IgD-negative memory B cell (primary cell): ENCODE measurements around the gene ATAD3A. TPM values are rescaled to one million over a fixed set of nuclear protein-coding genes. Genes with fewer than 3 reads are reported as not detected.
"Not testable (repeated sequence)": the region's sequence is repeated elsewhere in the genome, so short reads cannot be mapped to it uniquely, and the experiment has no call there.

Experiments
- H3K27ac Mint-ChIP-seq, 3 donors: one replicate each; pipeline ENCODE4 v1.8.0; 2020 to 2022; ENCODE audit warnings: mild to moderate bottlenecking in 3 of 3, mixed read lengths in 3 of 3, moderate library complexity in 1 of 3
- H3K27me3 Mint-ChIP-seq: one replicate; pipeline ENCODE4 v1.8.0; 2021; ENCODE audit warnings: mixed read lengths
- H3K36me3 Mint-ChIP-seq: one replicate; pipeline ENCODE4 v1.8.0; 2020; ENCODE audit warnings: mild to moderate bottlenecking, mixed read lengths
- H3K4me1 Mint-ChIP-seq, 3 donors: one replicate each; pipeline ENCODE4 v1.8.0; 2020 to 2022; ENCODE audit warnings: mixed read lengths in 3 of 3, mild to moderate bottlenecking in 1 of 3
- H3K4me3 Mint-ChIP-seq, 4 donors: one replicate each; pipeline ENCODE4 v1.8.0; 2020 to 2022; ENCODE audit warnings: mild to moderate bottlenecking in 4 of 4, mixed read lengths in 4 of 4, moderate library complexity in 3 of 4
- H3K9me3 Mint-ChIP-seq, 3 donors: one replicate each; pipeline ENCODE4 v1.8.0; 2020 to 2021; ENCODE audit warnings: mixed read lengths in 3 of 3, mild to moderate bottlenecking in 1 of 3
- polyA plus RNA-seq: library from polyadenylated mRNA; unstranded; fragments of 300-500 nt; fragmentation: Illumina TruSeq; gene quantifications from one replicate; pipeline ENCODE4 v1.2.3, GENCODE V29; 2021

Gene ATAD3A
- polyA plus RNA-seq, 1 donor from 2014 or later = 12.8 TPM

GRCh38 chr1:1547476-1547875 is 35.5 kb downstream of the ATAD3A start:
- no peak overlapping the region for H3K4me3 Mint-ChIP-seq
- H3K4me1 Mint-ChIP-seq = no peaks in the 10 kb centered on the region
- H3K27ac Mint-ChIP-seq = peak overlapping the region in 1 of 3 donors; percentile 67
- H3K9me3 Mint-ChIP-seq = no peaks in the 10 kb centered on the region
- no peaks in the 10 kb centered on the region for H3K36me3 Mint-ChIP-seq
- no peaks in the 10 kb centered on the region for H3K27me3 Mint-ChIP-seq

DNA sequence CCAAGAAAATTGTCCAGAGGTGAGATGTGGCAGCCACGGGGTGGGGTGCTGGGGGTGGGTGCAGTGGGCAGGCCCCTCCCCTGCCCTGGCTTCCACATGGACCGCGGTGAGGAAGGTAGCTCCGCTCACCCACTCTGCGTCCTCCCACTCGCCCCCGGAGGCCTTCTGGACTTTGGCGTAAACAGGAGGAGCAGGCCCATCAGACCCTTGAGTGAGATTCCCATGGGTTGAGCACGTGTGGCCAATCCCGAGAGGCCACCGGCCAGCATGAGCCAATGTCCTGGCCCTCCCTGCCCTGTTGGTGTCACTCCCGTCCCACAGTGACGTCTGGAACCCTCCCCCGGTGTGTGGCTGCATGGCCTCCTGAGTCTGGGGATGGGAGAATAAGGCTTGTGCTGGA is 36.6 kb downstream of the ATAD3A start:
- no peak overlapping the region for H3K4me3 Mint-ChIP-seq
- H3K36me3 Mint-ChIP-seq = no peaks in the 10 kb centered on the region
- no peaks in the 10 kb centered on the region for H3K4me1 Mint-ChIP-seq
- H3K27ac Mint-ChIP-seq = no peak overlapping the region
- H3K27me3 Mint-ChIP-seq = no peaks in the 10 kb centered on the region
- H3K9me3 Mint-ChIP-seq = no peaks in the 10 kb centered on the region

GRCh38 chr1:1550087-1550486 is 38.1 kb downstream of the ATAD3A start:
- Mint-ChIP-seq H3K4me3 (no peak overlapping the region), H3K9me3 (no peaks in the 10 kb centered on the region), H3K27ac (peak overlapping the region in 1 of 3 donors; percentile 85), H3K27me3 (no peaks in the 10 kb centered on the region), H3K4me1 (peaks cover 0 to 3% (median 0%) of the 10 kb centered on the region in 3 donors), H3K36me3 (no peaks in the 10 kb centered on the region)

- H3K4me3 Mint-ChIP-seq = no peak overlapping the region
- peak overlapping the region in 1 of 3 donors; percentile 85 for H3K27ac Mint-ChIP-seq
- no peaks in the 10 kb centered on the region for H3K27me3 Mint-ChIP-seq
- no peaks in the 10 kb centered on the region for H3K9me3 Mint-ChIP-seq
- peaks cover 0 to 3% (median 0%) of the 10 kb centered on the region in 3 donors for H3K4me1 Mint-ChIP-seq
- no peaks in the 10 kb centered on the region for H3K36me3 Mint-ChIP-seq
These were observed 38.9 kb downstream of the ATAD3A start for GRCh38 chr1:1550591-1551432.

DNA sequence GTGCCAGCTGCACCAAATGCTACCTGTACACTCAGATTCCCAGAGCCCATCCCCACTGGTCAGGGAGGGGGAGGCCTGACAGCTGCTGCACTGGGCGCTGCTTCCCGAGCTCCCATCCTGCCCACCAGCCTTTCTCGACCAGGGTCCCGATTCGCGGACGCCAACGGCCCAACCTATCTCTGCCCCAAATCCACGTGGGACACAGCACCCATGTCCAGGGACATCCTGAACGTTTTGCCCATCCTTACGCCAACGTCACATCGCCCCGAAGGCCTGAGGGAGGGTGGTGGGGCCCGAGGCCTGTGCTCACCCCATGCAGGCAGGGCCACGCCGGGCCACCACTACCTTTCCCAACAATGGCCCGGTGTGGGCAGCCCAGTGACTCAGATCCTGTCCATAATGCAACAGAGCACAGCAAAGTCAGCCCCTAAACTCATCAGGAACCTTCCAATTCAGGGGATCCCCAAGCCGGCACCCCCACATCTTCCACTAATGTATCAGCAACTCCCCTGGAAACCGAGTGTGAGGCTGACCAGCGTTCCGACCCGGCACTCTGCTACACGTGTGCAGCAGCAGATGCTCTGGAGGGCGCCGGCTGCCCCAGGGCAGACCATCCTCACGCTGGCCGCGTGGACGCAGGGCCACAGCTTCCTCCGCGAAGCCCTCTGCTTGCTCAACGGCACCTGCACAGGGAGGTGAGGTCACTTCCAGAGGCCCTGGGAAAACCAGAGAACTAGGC is 39.7 kb downstream of the ATAD3A start:
- peak overlapping the region in 1 of 3 donors; percentile 85 for H3K27ac Mint-ChIP-seq
- no peaks in the 10 kb centered on the region for H3K27me3 Mint-ChIP-seq
- H3K4me1 Mint-ChIP-seq = peaks cover 0 to 4% (median 0%) of the 10 kb centered on the region in 3 donors
- H3K4me3 Mint-ChIP-seq = no peak overlapping the region
- H3K9me3 Mint-ChIP-seq = no peaks in the 10 kb centered on the region
- H3K36me3 Mint-ChIP-seq = no peaks in the 10 kb centered on the region

- H3K36me3 Mint-ChIP-seq = no peaks in the 10 kb centered on the region
- no peak overlapping the region for H3K27ac Mint-ChIP-seq
- no peak overlapping the region for H3K4me3 Mint-ChIP-seq
- no peaks in the 10 kb centered on the region for H3K27me3 Mint-ChIP-seq
- no peaks in the 10 kb centered on the region for H3K9me3 Mint-ChIP-seq
- peaks cover 0 to 5% (median 0%) of the 10 kb centered on the region in 3 donors for H3K4me1 Mint-ChIP-seq
These were observed 40.3 kb downstream of the ATAD3A start for GRCh38 chr1:1552263-1552639.

DNA sequence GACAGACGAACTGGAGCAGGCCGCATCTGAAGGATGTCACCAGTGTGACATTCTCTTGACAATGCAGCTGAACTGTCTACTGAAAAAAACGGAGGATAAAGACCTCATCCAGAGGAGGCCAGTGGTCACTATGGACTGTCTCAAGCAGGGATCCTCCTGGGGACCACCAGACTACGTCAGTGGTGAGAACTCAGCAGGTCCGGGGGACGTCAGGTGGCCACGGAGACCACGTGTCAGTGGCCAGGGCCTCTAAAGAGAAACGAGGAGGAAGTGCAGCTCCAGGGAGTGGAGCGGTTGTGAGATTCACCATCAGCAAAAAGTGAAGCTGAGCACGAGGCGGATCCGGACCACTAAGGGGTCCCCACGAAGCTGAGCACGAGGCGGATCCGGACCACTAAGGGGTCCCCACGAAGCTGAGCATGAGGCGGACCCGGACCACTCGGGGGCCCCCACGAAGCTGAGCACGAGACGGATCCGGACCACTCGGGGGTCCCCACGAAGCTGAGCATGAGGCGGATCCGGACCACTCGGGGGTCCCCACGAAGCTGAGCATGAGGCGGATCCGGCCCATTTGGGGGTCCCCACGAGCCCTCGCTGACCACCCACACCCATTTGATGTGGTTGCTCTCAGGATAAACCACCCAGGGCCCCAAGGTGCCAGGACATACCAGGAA is 42.0 kb downstream of the ATAD3A start:
- peaks cover 0 to 5% (median 2%) of the 10 kb centered on the region in 3 donors for H3K4me1 Mint-ChIP-seq
- H3K9me3 Mint-ChIP-seq = no peaks in the 10 kb centered on the region
- no peaks in the 10 kb centered on the region for H3K27me3 Mint-ChIP-seq
- H3K4me3 Mint-ChIP-seq = peak overlapping the region in 1 of 4 donors; percentile 67
- H3K27ac Mint-ChIP-seq = no peak overlapping the region
- H3K36me3 Mint-ChIP-seq = no peaks in the 10 kb centered on the region

GRCh38 chr1:1554550-1554925 is 42.6 kb downstream of the ATAD3A start:
- Mint-ChIP-seq H3K9me3 (no peaks in the 10 kb centered on the region), H3K27ac (no peak overlapping the region), H3K27me3 (no peaks in the 10 kb centered on the region), H3K4me3 (no peak overlapping the region), H3K4me1 (peaks cover 0 to 5% (median 2%) of the 10 kb centered on the region in 3 donors), H3K36me3 (no peaks in the 10 kb centered on the region)

DNA sequence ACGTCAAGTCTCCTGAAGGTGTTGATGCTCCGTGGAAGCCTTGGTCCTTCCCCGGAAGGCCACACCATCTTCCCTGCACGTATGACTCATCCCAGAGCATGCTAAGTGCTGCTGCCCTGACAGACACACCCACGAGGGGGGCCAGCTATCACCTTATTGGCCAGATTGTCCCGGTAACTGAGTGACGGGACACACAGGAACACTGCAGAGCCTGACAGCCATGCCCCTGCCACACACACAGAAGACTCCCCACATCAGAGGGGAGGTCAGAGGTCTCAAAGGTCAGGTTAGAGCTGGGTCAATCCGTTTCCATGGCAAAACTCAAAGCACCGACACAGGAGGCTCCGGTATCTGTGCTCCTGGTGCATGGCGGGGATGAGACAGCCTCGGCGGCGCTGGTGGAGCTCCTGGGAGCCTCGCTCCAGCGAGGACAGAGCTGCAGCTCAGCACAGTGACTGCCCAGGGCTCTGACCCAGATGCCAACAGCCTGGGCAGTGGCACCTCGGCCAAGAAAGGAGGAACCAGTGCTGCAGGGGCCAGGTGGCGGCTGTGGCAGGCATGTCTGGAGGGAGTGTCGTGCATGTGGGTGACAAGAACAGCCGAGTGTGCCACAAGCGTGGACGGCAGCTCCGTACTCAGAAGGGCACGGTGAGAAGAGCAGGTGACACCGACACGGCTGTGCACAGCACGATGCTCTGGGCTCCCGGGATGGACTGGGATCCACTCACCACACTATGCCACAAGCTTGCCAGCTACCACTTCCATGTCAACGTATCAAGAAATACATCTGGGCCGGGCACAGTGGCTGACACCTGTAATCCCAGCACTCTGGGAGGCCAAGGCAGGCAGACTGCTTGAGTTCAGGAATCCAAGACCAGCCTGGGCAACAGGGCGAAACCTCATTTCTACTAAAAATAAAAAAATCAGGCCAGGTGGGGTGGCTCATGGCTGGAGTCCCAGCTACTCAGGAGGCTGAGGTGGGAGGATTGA is 43.3 kb downstream of the ATAD3A start:
- H3K4me3 Mint-ChIP-seq = no peak overlapping the region
- no peaks in the 10 kb centered on the region for H3K27me3 Mint-ChIP-seq
- H3K36me3 Mint-ChIP-seq = no peaks in the 10 kb centered on the region
- H3K4me1 Mint-ChIP-seq = peaks cover 0 to 5% (median 2%) of the 10 kb centered on the region in 3 donors
- no peaks in the 10 kb centered on the region for H3K9me3 Mint-ChIP-seq
- peak overlapping the region in 1 of 3 donors; percentile 94 for H3K27ac Mint-ChIP-seq

GRCh38 chr1:1556505-1556904 is 44.5 kb downstream of the ATAD3A start:
- Mint-ChIP-seq H3K27ac (peak overlapping the region in 1 of 3 donors; percentile 71), H3K4me1 (peaks cover 0 to 5% (median 2%) of the 10 kb centered on the region in 3 donors), H3K9me3 (no peaks in the 10 kb centered on the region), H3K4me3 (no peak overlapping the region), H3K36me3 (no peaks in the 10 kb centered on the region), H3K27me3 (no peaks in the 10 kb centered on the region)

GRCh38 chr1:1556961-1557360 is 45.0 kb downstream of the ATAD3A start:
- not testable (repeated sequence) for H3K4me3 Mint-ChIP-seq, H3K36me3 Mint-ChIP-seq, H3K27me3 Mint-ChIP-seq, H3K4me1 Mint-ChIP-seq, H3K9me3 Mint-ChIP-seq
- H3K27ac Mint-ChIP-seq = peak overlapping the region in 1 of 3 donors; percentile 71

- not testable (repeated sequence) for H3K27me3 Mint-ChIP-seq
These were observed 45.7 kb downstream of the ATAD3A start for GRCh38 chr1:1557688-1558087.

DNA sequence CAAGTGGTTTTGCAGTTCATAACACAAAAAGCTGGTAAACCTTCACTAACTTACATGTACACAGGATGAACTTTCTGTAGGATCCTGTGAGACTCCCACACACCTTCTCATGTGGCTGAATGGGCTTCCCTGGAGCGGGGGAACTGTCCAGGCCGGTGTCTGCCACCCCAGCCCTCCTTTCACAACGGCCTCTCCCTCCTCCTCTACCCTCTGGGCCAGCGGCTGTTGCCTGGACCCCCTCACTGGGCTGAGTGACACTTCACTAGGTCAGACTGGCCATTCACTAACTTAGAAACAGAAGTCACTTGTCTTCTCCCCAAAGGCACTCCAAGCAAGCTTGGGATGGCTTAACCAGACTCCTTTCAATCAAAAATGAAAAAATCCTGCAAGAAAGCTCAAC is 46.6 kb downstream of the ATAD3A start:
- Mint-ChIP-seq H3K9me3 (no peaks in the 10 kb centered on the region), H3K36me3 (no peaks in the 10 kb centered on the region), H3K4me3 (no peak overlapping the region), H3K4me1 (peaks cover 0 to 5% (median 2%) of the 10 kb centered on the region in 3 donors), H3K27me3 (no peaks in the 10 kb centered on the region), H3K27ac (peak overlapping the region in 1 of 3 donors; percentile 57)

More at GRCh38 chr1:1557688-1558087, 45.7 kb downstream of the ATAD3A start:
- not testable (repeated sequence) for H3K9me3 Mint-ChIP-seq, H3K27ac Mint-ChIP-seq, H3K4me1 Mint-ChIP-seq, H3K36me3 Mint-ChIP-seq, H3K4me3 Mint-ChIP-seq

GRCh38 chr1:1559066-1559465 is 47.1 kb downstream of the ATAD3A start:
- Mint-ChIP-seq H3K36me3 (no peaks in the 10 kb centered on the region), H3K9me3 (no peaks in the 10 kb centered on the region), H3K4me1 (peaks cover 0 to 5% (median 2%) of the 10 kb centered on the region in 3 donors), H3K4me3 (no peak overlapping the region), H3K27ac (peak overlapping the region in 1 of 3 donors; percentile 64), H3K27me3 (no peaks in the 10 kb centered on the region)
